Esophagus (tissue), 2 donors: ENCODE results near the gene DOK5. TPM values are rescaled to one million over a fixed set of nuclear protein-coding genes. Genes with fewer than 3 reads are reported as not detected.

ENCODE experiments used
- H3K27ac ChIP-seq, 2 donors: one replicate each; pipeline ENCODE4 v1.5.1; 2013; ENCODE audit warnings: low read depth in 2 of 2, mild to moderate bottlenecking in 2 of 2, inconsistent platforms in 1 of 2, low read length in 1 of 2, moderate library complexity in 1 of 2
- H3K27me3 ChIP-seq, 2 donors: one replicate each; pipeline ENCODE4 v1.6.1; 2013; ENCODE audit warnings: low read length in 2 of 2, control low read depth in 1 of 2, mild to moderate bottlenecking in 1 of 2; ENCODE audit not compliant: insufficient read depth in 2 of 2, control insufficient read depth in 1 of 2
- H3K36me3 ChIP-seq, 2 donors: one replicate each; pipeline ENCODE4 v1.6.1; 2013; ENCODE audit warnings: low read length in 1 of 2; ENCODE audit not compliant: control insufficient read depth in 2 of 2, insufficient read depth in 2 of 2
- H3K4me1 ChIP-seq, 2 donors: one replicate each; pipeline ENCODE4 v1.6.1; 2013; ENCODE audit warnings: low read length in 1 of 2; ENCODE audit not compliant: control insufficient read depth in 2 of 2, insufficient read depth in 2 of 2
- H3K4me3 ChIP-seq, 2 donors: one replicate each; pipeline ENCODE4 v1.5.1; 2013; ENCODE audit warnings: low read length in 2 of 2, mild to moderate bottlenecking in 2 of 2, low read depth in 1 of 2, moderate library complexity in 1 of 2
- H3K9me3 ChIP-seq, 2 donors: one replicate each; pipeline ENCODE4 v1.6.1; 2013; ENCODE audit warnings: mild to moderate bottlenecking in 2 of 2, low read depth in 1 of 2, low read length in 1 of 2, moderate library complexity in 1 of 2; ENCODE audit not compliant: control insufficient read depth in 2 of 2, insufficient read depth in 1 of 2
- WGBS, 2 donors: extraction: QIAGEN DNeasy Blood & Tissue Kit; methylation state at CpG; one replicate each; pipeline ENCODE4 v1.1.7; 2013; 5-methylcytosine and 5-hydroxymethylcytosine counted together
- polyA plus RNA-seq, 2 donors: library from polyadenylated mRNA; stranded (reverse); fragments of 200-250 nt; gene quantifications; one replicate each; pipeline ENCODE4 v1.2.3, GENCODE V29; 2013
- donor health status: healthy with polysubstance abuse.
- donor health status: Bipolar disorder and iron deficiency.

The DOK5 gene
- polyA plus RNA-seq, 2 donors = 0.10 to 0.18 TPM

DNA sequence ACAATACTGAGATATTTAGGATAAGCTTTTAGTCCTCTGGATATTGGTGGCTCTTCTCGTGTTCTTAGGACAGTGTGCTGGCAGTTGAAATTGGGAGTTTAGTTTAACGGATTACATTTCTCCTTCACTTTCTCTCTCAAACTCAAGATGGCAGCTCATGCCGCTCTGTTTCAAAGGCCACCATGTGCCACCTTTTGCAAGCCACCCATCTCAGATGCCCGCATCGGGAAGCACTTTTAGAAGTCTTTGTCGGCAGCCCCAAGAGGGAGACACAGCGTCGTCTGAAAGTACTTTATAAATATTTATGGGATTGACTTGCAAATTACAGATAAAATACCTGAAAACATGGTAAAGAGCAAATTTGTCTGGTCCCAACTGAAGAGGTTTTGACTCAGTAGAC is 73.5 kb downstream of the DOK5 start:
- Histone ChIP-seq H3K36me3 (no peaks in the 10 kb centered on the region), H3K27me3 (no peaks in the 10 kb centered on the region), H3K4me1 (no peaks in the 10 kb centered on the region), H3K9me3 (no peaks in the 10 kb centered on the region), H3K4me3 (no peak overlapping the region), H3K27ac (no peak overlapping the region)
- WGBS, 2 donors = 89 to 94% methylated on average over 8 of the region's 8 CpGs

DNA sequence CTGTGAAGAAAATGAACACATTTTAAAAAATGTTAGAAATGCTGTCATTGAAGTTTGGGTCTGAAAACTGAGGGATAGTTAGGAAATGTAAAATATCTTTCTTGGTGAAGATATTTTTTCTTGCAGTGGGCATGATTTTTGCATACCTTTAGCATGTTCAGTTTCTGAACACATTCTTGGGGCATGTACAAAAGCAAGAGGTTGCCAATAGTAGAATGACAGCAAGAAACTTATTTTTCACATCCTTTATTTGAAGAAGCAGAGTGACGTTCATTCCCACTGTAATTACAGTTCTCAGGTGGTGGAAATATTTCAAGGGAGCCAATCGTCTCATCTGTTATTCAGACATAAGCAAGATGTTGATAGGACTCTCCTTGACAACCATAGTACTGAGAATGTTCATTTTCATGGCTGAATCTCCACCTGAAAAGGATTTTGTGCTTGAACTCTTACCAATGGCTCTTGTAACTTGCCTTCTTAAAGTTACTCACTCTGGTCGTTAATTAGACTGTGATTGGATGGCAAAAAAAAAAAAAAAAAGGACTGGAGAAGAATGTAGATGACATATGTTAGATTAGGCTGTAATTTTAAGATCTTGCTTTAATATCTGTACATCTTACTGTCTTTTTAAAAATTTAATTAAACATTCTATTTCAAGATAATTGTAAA is 74.4 kb downstream of the DOK5 start:
- Histone ChIP-seq H3K9me3 (no peaks in the 10 kb centered on the region), H3K36me3 (no peaks in the 10 kb centered on the region), H3K27me3 (no peaks in the 10 kb centered on the region), H3K4me3 (no peak overlapping the region), H3K27ac (no peak overlapping the region), H3K4me1 (no peaks in the 10 kb centered on the region)
- 31 to 40% methylated on average over 3 of the region's 3 CpGs for WGBS, 2 donors

DNA sequence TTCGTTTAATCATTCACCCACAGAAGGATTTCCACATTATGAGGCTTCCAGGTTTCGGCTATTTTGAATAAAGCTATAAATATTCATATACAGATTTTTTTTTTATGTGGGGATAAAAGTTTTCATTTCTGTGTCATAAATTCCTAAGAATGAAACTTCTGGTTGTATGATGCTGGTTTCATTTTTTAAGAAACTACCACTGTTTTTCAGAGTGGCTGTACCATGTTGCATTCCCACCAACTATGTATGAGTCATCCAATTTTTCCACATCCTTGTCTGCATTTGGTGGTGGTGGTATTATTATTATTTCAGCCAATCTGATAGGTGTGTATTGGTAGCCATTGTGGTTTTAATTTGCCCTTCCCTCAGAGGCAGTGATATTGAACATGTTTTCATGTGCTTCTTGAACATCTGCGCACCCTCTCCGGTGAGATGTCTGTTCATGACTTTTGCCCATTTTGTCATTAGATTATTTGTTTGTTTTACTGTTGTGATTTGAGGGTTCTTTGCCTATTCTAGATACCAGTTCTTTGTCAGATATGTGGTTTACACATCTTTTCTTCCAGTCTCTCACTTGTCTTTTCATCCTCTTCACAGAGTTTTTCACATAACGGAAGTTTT is 75.5 kb downstream of the DOK5 start:
- Histone ChIP-seq H3K4me3 (no peak overlapping the region), H3K4me1 (no peaks in the 10 kb centered on the region), H3K27me3 (no peaks in the 10 kb centered on the region), H3K27ac (no peak overlapping the region), H3K9me3 (no peaks in the 10 kb centered on the region), H3K36me3 (no peaks in the 10 kb centered on the region)
- WGBS, 2 donors = 93% methylated on average over 5 of the region's 5 CpGs

DNA sequence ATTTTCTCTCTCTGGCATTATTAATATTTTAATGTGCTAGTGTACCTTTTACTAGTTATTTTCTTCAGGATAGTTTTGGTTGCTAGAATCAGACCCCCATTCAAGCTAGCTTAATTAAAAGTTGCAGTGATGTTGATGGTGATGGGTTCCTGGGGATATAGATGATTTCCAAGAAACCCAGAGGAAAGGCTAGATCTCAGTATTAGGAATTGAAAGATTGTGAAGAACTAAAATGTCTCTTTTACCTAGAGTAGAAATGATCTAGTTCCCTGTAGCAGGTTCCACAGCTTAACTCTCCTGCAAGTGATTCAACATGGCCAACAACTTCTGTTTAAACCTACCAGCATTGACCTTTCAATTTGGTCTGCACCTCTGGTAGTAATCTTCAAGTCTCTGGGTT is 78.6 kb downstream of the DOK5 start:
- Histone ChIP-seq H3K27me3 (no peaks in the 10 kb centered on the region), H3K4me1 (no peaks in the 10 kb centered on the region), H3K36me3 (no peaks in the 10 kb centered on the region), H3K9me3 (no peaks in the 10 kb centered on the region), H3K4me3 (no peak overlapping the region), H3K27ac (no peak overlapping the region)

DNA sequence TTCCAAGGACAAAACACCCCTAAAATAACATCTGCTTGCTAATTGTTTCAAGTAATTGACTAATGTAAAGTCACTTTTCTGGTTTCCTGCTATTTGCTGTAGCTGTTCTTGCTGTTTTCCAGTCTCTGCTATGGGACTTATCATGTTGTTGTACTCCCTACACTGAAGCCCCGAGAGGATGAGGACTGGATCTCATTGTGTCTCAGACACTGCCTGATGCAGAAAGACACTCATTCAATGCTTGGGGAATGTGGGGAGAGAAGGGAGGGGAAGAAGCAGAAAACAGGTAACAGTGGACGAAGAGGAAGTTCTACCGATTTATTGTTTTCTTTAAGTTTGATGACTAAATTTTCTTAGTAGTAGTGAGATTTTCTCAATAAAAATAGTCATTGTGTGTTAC is 79.8 kb downstream of the DOK5 start:
- Histone ChIP-seq H3K9me3 (no peaks in the 10 kb centered on the region), H3K4me1 (no peaks in the 10 kb centered on the region), H3K27ac (no peak overlapping the region), H3K36me3 (no peaks in the 10 kb centered on the region), H3K27me3 (no peaks in the 10 kb centered on the region), H3K4me3 (no peak overlapping the region)
- 77 to 82% methylated on average over 3 of the region's 3 CpGs for WGBS, 2 donors

DNA sequence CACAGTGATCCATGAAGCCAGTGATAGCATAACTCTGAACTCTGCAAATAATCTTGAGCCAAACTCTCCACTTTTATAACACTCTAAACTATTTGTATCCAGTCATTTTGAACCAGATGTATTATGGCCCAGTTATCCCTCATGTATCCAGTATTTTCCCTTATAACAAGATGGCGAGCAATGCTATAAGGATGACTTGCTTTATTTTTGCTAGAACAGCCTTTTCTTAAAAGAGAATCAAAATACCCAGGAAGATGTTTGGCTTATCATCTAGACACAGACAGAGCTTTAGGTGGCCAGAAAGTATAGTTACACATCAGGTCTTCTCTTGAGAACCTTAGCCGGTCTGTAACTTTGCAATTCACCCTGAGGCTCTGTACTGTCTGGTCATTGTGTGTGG is 81.0 kb downstream of the DOK5 start:
- Histone ChIP-seq H3K36me3 (no peaks in the 10 kb centered on the region), H3K9me3 (no peaks in the 10 kb centered on the region), H3K4me1 (no peaks in the 10 kb centered on the region), H3K27me3 (no peaks in the 10 kb centered on the region), H3K4me3 (no peak overlapping the region), H3K27ac (no peak overlapping the region)
- 90% methylated on average over 2 of the region's 2 CpGs for WGBS, 2 donors

DNA sequence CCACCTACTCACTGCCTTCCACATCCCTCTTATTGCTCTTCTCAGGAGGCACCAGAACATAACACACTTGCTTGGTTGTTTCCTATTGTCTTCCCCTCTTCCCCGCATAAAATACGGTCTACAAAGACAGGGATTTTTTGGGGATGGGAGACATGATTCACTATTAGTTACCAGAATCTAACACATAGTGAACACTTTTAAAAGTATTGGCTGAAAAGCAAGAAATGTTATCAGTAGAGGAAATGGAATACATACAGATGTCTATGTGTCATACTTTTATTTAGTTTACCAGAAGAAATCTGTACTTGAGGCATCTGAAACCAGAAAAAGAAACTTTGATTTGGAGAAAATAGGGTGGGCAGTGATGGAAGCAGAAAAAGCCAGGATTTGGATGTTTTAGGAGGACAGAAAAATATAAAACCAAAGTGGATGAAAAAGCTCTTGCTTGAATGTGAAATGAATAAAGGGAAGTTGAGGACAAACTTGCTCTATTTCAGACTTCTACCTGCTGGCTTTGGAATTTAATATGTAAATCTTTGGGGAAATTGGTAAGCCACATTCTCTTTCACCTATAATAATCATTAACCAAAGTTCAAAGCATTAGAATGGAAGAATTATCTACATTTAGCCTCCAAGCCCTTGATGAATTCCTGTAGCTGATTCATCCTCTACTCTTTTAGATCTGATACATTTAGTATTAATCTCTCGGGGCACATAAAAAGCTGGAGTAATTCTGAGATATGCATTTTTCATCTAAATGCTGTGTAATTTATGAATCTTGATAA is 82.6 kb downstream of the DOK5 start:
- 87% methylated on average over 3 of the region's 3 CpGs for WGBS, 2 donors
- no peaks in the 10 kb centered on the region for H3K27me3 ChIP-seq
- no peak overlapping the region for H3K27ac ChIP-seq
- H3K9me3 ChIP-seq = no peaks in the 10 kb centered on the region
- no peak overlapping the region for H3K4me3 ChIP-seq
- H3K36me3 ChIP-seq = no peaks in the 10 kb centered on the region
- H3K4me1 ChIP-seq = no peaks in the 10 kb centered on the region

DNA sequence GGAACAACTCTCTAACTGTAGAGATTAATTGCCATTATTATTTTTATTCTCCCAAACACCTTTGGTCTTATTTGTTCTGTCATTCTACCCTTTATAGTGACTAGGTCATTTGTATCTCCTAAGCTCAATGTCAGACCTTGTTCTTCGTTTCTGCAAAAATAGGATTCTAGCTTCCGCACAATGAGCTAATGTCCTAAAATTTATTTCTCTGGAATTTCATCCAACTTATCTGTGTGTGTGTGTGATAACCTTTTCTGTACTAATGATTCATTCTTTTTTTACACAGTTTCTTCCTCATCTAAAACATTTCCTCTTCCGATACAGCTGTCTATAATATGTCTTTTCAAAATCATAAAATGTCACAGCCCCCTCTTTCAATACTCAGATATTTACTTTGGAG is 84.5 kb downstream of the DOK5 start:
- WGBS, 2 donors = 81 to 89% methylated on average over 3 of the region's 3 CpGs
- H3K27me3 ChIP-seq = no peaks in the 10 kb centered on the region
- H3K36me3 ChIP-seq = no peaks in the 10 kb centered on the region
- H3K4me1 ChIP-seq = no peaks in the 10 kb centered on the region
- H3K9me3 ChIP-seq = no peaks in the 10 kb centered on the region
- H3K27ac ChIP-seq = no peak overlapping the region
- H3K4me3 ChIP-seq = no peak overlapping the region

DNA sequence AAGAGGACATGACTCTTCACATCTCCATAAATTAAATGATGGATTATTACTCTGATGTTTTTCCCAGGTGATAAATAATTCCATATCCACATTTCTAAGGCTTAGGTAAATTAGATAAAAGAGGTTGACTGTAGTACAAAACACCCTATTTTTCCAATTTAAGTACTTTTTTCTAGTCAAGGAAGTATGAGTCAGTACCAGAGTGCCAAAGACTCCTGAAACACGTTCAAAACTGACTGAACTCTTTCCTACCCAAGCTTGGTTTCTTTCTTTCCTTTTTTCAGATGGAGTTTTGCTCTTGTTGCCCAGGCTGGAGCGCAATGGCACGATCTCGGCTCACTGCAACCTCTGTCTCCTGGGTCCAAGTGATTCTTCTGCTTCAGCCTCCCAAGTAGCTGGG is 85.0 kb downstream of the DOK5 start:
- Histone ChIP-seq H3K27ac (no peak overlapping the region), H3K4me1 (no peaks in the 10 kb centered on the region), H3K4me3 (no peak overlapping the region), H3K36me3 (no peaks in the 10 kb centered on the region), H3K9me3 (no peaks in the 10 kb centered on the region), H3K27me3 (no peaks in the 10 kb centered on the region)
- WGBS, 2 donors = 81 to 86% methylated on average over 4 of the region's 4 CpGs
